HepG2 (cell line): ENCODE measurements around the gene CCNQ. TPM values are rescaled to one million over a fixed set of nuclear protein-coding genes. Genes with fewer than 3 reads are reported as not detected.

Experiments used
- FOXC1 ChIP-seq: sonication (generic); formaldehyde crosslinking; IDR thresholded peaks from 2 replicates; pipeline ENCODE4 v1.8.0; 2022; ENCODE audit warnings: mild to moderate bottlenecking, missing genetic modification reagents, borderline replicate concordance
- NR3C1 ChIP-seq: sonication (generic); formaldehyde crosslinking; IDR thresholded peaks from 2 replicates; pipeline ENCODE4 v1.4.0; 2020; ENCODE audit warnings: missing genetic modification reagents
- SMYD3 ChIP-seq: sonication (generic); formaldehyde crosslinking; IDR thresholded peaks from 2 replicates; pipeline ENCODE4 v1.8.1; 2023; ENCODE audit warnings: mild to moderate bottlenecking, missing genetic modification reagents
- TARDBP ChIP-seq: sonication (generic); formaldehyde crosslinking; IDR thresholded peaks from 2 replicates; pipeline ENCODE4 v1.8.0; 2022; ENCODE audit warnings: mild to moderate bottlenecking, missing genetic modification reagents
- THYN1 ChIP-seq: sonication (generic); formaldehyde crosslinking; IDR thresholded peaks from 2 replicates; pipeline ENCODE4 v1.8.1; 2023; ENCODE audit warnings: low read depth, mild to moderate bottlenecking, moderate library complexity, missing genetic modification reagents, borderline replicate concordance
- TOE1 ChIP-seq: sonication (generic); formaldehyde crosslinking; IDR thresholded peaks from 2 replicates; pipeline ENCODE4 v1.4.0; 2020; ENCODE audit warnings: mild to moderate bottlenecking, missing genetic modification reagents
- ZBTB7B ChIP-seq: sonication (generic); formaldehyde crosslinking; IDR thresholded peaks from 2 replicates; pipeline ENCODE4 v1.4.0; 2020; ENCODE audit warnings: missing genetic modification reagents
- ZFP36 ChIP-seq: fragments of 150-350 bp; IDR thresholded peaks from 2 replicates; pipeline ENCODE4 v1.6.1; 2018; ENCODE audit warnings: borderline replicate concordance, low read length, low read depth; ENCODE audit not compliant: partially characterized antibody
- ZNF225 ChIP-seq: sonication (generic); formaldehyde crosslinking; IDR thresholded peaks from 2 replicates; pipeline ENCODE4 v1.4.0; 2020; ENCODE audit warnings: mild to moderate bottlenecking, missing genetic modification reagents
- ZNF343 ChIP-seq: sonication (generic); formaldehyde crosslinking; IDR thresholded peaks from 2 replicates; pipeline ENCODE4 v1.4.0; 2020; ENCODE audit warnings: mild to moderate bottlenecking, missing genetic modification reagents
- ZNF607 ChIP-seq: sonication (generic); formaldehyde crosslinking; IDR thresholded peaks from 2 replicates; pipeline ENCODE4 v1.5.1; 2020; ENCODE audit warnings: missing genetic modification reagents, mild to moderate bottlenecking, borderline replicate concordance
- ZNF790 ChIP-seq: sonication (generic); formaldehyde crosslinking; IDR thresholded peaks from 2 replicates; pipeline ENCODE4 v1.8.0; 2022; ENCODE audit warnings: missing genetic modification reagents, mild to moderate bottlenecking, borderline replicate concordance
- ZSCAN25 ChIP-seq: sonication (generic); formaldehyde crosslinking; IDR thresholded peaks from 2 replicates; pipeline ENCODE4 v1.8.0; 2022; ENCODE audit warnings: mild to moderate bottlenecking, missing genetic modification reagents
- polyA plus RNA-seq, 8 experiments: library from polyadenylated mRNA; depleted of rRNA in 3 of 8; stranded (reverse) in 7 of 8; unstranded in 1 of 8; fragments of >200 nt; fragmentation: Illumina TruSeq in 4 of 8; extraction: Trizol in 4 of 8; gene quantifications; 2 replicates each; pipeline versions ENCODE4 v1.2.1 to v1.2.3, GENCODE V29; 2011 to 2016; ENCODE audit warnings: low read depth in 4 of 8, missing spikeins in 1 of 8, mixed read lengths in 1 of 8; ENCODE audit not compliant: insufficient read depth in 1 of 8
- total RNA-seq, 5 experiments: library from RNA; depleted of rRNA; stranded (reverse); fragments of >200 nt; fragmentation: Illumina TruSeq; extraction: Trizol; gene quantifications; 2 replicates each; pipeline ENCODE4 v1.2.3, GENCODE V29; 2016; ENCODE audit warnings: low read depth in 1 of 5
- TF ChIP-seq, protein P1 (sequence below): sonication (generic); formaldehyde crosslinking; IDR thresholded peaks from 2 replicates; pipeline ENCODE4 v1.8.0; 2023; ENCODE audit warnings: mild to moderate bottlenecking, missing genetic modification reagents
- TF ChIP-seq, protein P2 (sequence below): IDR thresholded peaks from 2 replicates; pipeline ENCODE4 v1.6.1; 2018; ENCODE audit warnings: missing genetic modification reagents
- TF ChIP-seq, protein P3 (sequence below): sonication (generic); formaldehyde crosslinking; IDR thresholded peaks from 2 replicates; pipeline ENCODE4 v1.4.0; 2020; ENCODE audit warnings: mild to moderate bottlenecking, missing genetic modification reagents
- TF ChIP-seq, protein P4 (sequence below): IDR thresholded peaks from 2 replicates; pipeline ENCODE4 v1.6.1; 2016; ENCODE audit warnings: mild to moderate bottlenecking
- TF ChIP-seq, protein P5 (sequence below): fragments of 450-650 bp; IDR thresholded peaks from 2 replicates; pipeline ENCODE4 v1.6.1; 2017; ENCODE audit warnings: mild to moderate bottlenecking

The CCNQ gene
- total and polyA plus RNA-seq, 2 of the 13 experiments (the other 11 are each of a cell fraction or from before 2014, with no cell fraction given), result 15.0 to 25.5 TPM

DNA sequence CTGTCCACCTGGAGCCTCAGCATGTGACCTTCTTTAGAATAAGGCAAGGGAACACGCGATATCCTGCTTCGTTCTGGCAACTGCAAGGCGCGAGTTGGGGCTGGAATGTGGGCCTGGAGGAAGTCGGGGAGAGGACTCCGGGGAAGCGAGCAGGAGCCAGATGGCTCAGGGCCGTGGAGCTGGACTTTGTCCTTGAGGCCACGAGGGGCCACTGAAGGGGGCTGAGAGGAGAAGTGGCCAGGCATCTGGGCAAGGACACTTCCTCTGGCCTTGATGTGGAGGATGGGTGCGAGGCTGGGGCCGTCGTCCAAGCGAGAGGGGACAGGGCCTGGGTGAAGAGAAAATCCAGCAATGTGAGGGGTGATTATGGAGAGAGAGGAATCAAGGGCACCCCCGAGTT is 35.9 kb upstream of the CCNQ start (continued):
- TF ChIP-seq, protein P1, sequence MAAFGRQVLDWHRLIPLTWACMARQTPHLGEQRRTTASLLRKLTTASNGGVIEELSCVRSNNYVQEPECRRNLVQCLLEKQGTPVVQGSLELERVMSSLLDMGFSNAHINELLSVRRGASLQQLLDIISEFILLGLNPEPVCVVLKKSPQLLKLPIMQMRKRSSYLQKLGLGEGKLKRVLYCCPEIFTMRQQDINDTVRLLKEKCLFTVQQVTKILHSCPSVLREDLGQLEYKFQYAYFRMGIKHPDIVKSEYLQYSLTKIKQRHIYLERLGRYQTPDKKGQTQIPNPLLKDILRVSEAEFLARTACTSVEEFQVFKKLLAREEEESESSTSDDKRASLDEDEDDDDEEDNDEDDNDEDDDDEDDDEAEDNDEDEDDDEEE (CRISPR knock-in tag), result no peak
- TF ChIP-seq FOXC1 (no peak; the same call in 1 of the 2 replicates), ZSCAN25 (CRISPR knock-in tag) (no peak; the same call in 1 of the 2 replicates), NR3C1 (CRISPR knock-in tag) (no peak), THYN1 (CRISPR knock-in tag) (no peak), ZNF343 (CRISPR knock-in tag) (no peak), TARDBP (peak; percentile 49; the same call in 1 of the 2 replicates), ZFP36 (no peak), SMYD3 (no peak), ZNF790 (CRISPR knock-in tag) (no peak), TOE1 (CRISPR knock-in tag) (no peak), ZNF225 (CRISPR knock-in tag) (no peak), ZBTB7B (CRISPR knock-in tag) (0 out of 2 replicates have a peak, but pooled peaks have one; percentile 53), ZNF607 (CRISPR knock-in tag) (0 out of 2 replicates have a peak, but pooled peaks have one; percentile 23)
- TF ChIP-seq, protein P2, sequence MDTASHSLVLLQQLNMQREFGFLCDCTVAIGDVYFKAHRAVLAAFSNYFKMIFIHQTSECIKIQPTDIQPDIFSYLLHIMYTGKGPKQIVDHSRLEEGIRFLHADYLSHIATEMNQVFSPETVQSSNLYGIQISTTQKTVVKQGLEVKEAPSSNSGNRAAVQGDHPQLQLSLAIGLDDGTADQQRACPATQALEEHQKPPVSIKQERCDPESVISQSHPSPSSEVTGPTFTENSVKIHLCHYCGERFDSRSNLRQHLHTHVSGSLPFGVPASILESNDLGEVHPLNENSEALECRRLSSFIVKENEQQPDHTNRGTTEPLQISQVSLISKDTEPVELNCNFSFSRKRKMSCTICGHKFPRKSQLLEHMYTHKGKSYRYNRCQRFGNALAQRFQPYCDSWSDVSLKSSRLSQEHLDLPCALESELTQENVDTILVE (CRISPR knock-in tag), result no peak
- TF ChIP-seq, protein P3, sequence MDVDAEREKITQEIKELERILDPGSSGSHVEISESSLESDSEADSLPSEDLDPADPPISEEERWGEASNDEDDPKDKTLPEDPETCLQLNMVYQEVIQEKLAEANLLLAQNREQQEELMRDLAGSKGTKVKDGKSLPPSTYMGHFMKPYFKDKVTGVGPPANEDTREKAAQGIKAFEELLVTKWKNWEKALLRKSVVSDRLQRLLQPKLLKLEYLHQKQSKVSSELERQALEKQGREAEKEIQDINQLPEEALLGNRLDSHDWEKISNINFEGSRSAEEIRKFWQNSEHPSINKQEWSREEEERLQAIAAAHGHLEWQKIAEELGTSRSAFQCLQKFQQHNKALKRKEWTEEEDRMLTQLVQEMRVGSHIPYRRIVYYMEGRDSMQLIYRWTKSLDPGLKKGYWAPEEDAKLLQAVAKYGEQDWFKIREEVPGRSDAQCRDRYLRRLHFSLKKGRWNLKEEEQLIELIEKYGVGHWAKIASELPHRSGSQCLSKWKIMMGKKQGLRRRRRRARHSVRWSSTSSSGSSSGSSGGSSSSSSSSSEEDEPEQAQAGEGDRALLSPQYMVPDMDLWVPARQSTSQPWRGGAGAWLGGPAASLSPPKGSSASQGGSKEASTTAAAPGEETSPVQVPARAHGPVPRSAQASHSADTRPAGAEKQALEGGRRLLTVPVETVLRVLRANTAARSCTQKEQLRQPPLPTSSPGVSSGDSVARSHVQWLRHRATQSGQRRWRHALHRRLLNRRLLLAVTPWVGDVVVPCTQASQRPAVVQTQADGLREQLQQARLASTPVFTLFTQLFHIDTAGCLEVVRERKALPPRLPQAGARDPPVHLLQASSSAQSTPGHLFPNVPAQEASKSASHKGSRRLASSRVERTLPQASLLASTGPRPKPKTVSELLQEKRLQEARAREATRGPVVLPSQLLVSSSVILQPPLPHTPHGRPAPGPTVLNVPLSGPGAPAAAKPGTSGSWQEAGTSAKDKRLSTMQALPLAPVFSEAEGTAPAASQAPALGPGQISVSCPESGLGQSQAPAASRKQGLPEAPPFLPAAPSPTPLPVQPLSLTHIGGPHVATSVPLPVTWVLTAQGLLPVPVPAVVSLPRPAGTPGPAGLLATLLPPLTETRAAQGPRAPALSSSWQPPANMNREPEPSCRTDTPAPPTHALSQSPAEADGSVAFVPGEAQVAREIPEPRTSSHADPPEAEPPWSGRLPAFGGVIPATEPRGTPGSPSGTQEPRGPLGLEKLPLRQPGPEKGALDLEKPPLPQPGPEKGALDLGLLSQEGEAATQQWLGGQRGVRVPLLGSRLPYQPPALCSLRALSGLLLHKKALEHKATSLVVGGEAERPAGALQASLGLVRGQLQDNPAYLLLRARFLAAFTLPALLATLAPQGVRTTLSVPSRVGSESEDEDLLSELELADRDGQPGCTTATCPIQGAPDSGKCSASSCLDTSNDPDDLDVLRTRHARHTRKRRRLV (CRISPR knock-in tag), result no peak
- TF ChIP-seq, protein P4, sequence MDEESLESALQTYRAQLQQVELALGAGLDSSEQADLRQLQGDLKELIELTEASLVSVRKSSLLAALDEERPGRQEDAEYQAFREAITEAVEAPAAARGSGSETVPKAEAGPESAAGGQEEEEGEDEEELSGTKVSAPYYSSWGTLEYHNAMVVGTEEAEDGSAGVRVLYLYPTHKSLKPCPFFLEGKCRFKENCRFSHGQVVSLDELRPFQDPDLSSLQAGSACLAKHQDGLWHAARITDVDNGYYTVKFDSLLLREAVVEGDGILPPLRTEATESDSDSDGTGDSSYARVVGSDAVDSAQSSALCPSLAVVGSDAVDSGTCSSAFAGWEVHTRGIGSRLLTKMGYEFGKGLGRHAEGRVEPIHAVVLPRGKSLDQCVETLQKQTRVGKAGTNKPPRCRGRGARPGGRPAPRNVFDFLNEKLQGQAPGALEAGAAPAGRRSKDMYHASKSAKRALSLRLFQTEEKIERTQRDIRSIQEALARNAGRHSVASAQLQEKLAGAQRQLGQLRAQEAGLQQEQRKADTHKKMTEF (CRISPR knock-in tag), result no peak
- TF ChIP-seq, protein P5, sequence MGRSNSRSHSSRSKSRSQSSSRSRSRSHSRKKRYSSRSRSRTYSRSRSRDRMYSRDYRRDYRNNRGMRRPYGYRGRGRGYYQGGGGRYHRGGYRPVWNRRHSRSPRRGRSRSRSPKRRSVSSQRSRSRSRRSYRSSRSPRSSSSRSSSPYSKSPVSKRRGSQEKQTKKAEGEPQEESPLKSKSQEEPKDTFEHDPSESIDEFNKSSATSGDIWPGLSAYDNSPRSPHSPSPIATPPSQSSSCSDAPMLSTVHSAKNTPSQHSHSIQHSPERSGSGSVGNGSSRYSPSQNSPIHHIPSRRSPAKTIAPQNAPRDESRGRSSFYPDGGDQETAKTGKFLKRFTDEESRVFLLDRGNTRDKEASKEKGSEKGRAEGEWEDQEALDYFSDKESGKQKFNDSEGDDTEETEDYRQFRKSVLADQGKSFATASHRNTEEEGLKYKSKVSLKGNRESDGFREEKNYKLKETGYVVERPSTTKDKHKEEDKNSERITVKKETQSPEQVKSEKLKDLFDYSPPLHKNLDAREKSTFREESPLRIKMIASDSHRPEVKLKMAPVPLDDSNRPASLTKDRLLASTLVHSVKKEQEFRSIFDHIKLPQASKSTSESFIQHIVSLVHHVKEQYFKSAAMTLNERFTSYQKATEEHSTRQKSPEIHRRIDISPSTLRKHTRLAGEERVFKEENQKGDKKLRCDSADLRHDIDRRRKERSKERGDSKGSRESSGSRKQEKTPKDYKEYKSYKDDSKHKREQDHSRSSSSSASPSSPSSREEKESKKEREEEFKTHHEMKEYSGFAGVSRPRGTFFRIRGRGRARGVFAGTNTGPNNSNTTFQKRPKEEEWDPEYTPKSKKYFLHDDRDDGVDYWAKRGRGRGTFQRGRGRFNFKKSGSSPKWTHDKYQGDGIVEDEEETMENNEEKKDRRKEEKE, result no peak
